HG02763 (cell line): ENCODE measurements around the gene PRMT7.

Experiments used
- ATAC-seq: cut with Tn5 transposase; IDR thresholded peaks from one replicate; pipeline ENCODE4 v1.9.1; 2021; ENCODE audit warnings: mild to moderate bottlenecking, moderate library complexity; ENCODE audit not compliant: unreplicated experiment

The PRMT7 gene, protein sequence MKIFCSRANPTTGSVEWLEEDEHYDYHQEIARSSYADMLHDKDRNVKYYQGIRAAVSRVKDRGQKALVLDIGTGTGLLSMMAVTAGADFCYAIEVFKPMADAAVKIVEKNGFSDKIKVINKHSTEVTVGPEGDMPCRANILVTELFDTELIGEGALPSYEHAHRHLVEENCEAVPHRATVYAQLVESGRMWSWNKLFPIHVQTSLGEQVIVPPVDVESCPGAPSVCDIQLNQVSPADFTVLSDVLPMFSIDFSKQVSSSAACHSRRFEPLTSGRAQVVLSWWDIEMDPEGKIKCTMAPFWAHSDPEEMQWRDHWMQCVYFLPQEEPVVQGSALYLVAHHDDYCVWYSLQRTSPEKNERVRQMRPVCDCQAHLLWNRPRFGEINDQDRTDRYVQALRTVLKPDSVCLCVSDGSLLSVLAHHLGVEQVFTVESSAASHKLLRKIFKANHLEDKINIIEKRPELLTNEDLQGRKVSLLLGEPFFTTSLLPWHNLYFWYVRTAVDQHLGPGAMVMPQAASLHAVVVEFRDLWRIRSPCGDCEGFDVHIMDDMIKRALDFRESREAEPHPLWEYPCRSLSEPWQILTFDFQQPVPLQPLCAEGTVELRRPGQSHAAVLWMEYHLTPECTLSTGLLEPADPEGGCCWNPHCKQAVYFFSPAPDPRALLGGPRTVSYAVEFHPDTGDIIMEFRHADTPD

DNA sequence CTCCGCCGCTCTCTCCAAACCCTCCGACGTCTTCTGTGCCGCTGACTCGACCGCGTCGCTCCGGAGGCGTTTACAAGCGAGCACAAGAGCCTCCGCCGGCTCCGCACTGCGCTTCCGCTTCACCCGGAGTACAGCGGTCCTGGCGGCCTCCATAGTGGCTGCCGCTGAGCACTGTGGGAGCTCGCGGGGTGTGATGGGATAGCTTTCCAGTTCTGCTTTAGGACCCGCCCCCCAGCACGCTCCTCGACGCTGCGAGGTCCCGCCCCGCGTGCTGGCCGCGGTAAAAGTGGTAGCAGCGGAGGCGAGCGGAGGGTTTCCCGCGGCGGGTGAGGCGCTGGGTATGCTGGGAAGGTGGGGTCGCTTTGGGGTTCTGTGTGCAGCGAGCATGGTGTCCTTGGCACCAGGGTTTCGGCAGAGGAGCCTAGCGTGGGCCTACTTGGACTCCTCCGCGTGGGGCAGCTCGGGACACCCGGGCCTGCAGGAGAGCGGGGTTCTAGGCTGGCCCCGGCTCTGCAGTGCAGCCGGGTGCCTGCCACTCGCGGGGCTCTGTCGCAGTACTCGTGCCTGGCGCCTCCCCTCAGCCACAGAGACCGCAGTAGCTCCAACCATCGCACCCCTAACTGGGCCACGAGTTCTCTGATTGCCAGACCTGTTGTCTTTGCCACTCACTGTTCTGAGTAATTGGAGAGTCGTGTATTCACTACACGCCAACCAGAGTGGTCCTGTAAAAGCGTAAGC lies at the start of gene PRMT7, which contains the start of gene SLC7A6OS:
TSS of gene PRMT7 (plus strand) at position 246 of the 738 bp plus-strand sequence. CDS start 4,961 bp downstream, outside the sequence.
TSS of gene SLC7A6OS (minus strand) at position 173 of the 738 bp plus-strand sequence. CDS start at position 153, 20 bp downstream.
- peak; percentile 95 for ATAC-seq

DNA sequence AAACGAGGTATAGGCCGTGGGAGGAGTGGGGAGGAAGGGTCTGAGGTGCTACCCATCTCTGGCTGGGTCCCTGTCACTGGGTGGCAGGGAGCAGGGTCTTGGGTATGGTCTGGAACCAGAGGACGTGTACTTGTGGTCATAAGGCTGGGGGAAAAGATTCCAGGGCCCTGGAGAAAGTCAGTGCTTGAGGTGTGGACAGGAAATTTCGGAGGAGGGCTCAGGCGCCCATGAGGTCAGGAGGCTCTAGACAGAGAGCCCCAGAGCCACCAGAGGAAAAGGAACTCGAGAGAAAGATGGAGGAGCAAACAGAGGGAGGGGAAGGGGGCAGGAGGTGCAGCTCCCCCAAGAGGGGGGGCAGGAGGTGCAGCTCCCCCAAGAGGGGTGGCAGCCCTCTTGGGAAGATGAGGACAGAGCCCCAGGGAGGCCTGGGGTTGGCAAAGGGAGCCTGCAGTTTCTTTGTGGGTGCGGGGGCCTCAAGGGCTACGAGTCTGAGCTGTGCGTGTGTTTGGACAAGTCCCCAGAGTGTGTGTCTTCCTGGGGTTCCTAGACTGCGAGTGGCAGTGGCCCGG lies 47.2 kb upstream of the PRMT7 start:
- peak; percentile 1 for ATAC-seq

DNA sequence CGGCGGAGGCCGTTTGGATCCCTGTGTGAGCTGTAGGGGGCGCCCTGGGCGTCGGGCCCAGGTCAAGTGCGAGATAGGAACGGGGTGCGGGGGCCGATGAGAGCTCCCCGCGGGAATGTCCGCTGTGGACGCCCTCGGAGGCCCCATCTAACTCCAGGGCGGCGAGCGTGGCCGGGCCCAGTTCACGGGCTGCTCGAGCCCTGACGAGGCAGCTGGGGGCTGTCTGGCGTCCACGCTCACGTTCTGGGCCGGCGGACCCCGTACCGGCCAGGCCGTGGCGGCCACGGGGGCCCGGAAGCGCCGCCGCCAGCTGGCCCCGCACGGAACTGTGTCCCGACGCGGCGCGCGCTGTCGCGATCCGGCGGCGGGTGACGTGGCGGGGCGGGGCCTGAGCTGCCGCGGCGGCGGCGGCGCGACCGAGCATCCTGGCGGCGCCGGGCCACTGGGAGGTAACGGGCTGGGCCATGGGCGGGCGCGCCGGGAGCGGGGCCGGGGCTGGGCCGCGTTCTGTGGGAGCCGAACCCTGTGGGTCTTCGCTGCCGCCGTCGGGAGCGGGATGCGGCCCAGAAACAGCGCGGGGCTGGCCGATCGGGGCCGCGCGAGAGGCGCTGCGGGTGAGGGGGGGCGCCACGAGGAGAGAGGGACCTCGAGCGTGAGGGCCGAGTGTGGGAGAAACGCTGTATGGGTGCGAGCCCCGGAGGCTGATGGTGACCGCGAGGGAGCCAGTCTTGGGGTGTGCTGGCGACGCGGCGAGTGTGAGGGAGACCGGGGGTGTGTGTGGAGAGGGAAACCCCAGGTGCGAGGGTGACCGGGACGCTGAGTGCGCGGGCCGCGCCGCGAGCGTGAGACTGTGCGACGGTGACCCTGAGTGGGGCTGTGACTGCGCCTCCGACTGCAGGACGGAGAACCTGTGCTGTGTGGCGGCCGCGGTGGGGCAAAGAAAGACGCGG lies 46.4 kb upstream of the PRMT7 start, which contains the start of gene SLC7A6:
TSS of gene SLC7A6 (plus strand) at position 399 of the 950 bp plus-strand sequence. CDS start 10,201 bp downstream, outside the sequence.
- ATAC-seq: peak; percentile 70

DNA sequence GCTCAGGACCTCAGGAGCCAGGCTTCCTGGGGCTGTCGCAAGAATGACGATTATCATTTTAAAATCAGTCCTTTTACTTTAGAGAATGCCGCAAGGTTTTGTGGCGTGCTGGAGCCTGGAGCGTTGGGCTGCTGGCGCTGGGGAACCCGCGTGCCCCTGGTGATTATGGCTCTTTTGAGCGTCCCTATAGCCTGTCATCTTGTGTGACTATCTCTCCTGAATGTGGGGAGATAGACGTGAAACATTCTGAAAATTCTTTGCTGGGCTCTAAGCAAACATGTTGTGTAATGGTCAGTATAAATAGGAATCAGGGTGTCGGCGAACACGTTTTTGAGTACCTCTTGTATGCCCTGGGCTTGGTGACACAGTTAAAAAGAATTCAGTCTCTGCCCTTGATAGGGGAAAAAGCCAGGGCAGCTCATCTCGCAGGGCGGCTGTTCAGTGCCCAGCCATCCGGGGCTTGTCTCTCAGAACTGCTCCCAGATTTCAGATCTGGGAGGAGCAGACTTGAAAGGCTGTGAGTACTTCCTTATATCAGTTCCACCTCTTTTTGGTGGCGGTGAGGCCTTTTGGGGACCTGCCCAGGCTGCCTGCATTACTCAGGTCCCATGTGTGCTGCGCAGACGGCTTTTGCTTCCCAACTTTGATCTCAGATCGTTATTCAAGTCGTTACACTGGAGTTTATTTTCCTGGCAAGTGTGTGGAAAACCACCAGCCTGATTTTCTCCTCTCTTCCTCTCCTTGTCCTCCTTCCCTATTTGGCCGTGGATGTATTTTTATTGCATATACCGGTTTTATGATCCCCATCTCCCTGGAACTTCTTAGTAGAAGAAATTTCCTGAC lies 45.5 kb upstream of the PRMT7 start:
- no peak for ATAC-seq

DNA sequence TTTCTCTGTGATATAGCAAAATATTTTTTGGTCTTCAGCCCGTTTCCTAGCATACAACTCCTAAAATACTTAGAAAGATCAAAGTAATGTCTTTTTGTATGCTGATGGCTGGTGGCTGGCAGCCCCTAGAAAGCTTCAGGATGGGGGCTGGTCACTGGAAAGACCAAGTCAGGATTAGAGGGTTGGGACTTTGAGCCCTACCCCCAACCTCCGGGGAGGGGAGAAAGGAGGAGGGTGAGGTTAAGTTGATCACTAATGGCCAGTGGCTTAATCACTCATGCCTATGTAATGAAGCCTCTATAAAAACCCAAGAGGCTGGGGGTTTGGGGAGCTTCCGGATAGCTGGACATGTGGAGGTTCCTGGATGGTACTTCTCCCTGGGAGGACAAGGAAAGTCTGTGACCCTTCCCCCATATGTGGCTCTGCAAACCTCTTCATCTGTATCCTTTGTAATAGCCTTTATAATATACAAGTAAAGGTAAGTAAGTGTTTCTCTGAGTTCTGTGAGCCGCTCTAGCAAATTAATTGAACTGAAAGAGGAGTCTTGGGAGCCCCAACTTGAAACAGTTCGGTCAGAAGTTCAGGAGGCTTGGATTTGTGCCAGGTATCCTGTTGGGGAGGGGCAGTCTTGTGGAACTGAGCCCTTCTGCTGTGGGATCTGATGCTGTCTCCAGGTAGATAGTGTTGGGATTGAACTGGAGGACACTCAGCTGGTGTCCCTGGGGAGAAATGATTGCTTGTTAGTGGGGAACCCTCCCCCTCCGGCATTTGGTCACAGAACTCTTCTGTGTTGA lies 43.0 kb upstream of the PRMT7 start:
- no peak for ATAC-seq

DNA sequence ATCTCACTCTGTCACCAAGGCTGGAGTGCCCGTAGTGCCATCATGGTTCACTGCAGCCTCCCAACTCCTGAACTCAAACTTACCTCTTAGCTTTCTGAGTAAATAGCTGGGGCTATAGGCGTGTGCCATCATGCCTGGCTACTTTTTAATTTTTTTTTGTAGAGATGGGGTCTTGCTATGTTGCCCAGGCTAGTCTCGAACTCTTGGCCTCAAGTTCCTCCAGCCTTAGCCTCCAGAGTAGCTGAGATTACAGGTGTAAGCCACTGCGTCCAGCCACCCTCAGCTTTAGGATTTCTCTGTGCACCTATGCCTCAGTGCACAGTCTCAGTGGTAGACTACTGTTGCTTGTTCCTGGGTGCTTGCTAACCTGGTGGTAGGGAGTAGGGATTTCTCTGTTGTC lies 41.0 kb upstream of the PRMT7 start:
- ATAC-seq: no peak

DNA sequence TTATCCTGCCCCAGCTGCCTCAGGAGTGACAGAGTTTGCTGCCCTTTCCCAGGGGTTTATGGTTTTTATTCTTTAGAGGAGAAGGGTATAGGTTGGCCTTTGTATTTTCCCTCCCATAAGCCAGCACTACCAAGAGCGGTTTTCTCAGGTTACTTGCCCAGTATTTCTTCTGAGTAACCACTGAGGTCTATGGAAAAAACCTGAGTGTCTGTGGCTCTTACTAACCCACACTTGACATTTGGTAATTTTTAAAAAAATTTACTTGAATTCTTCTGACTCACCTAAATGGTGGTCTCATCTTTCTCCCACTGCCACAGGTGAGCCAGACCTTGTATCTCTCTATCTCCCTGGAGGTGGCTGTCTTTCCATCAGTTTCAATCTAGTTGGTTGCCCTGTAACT lies 40.5 kb upstream of the PRMT7 start:
- no peak for ATAC-seq

DNA sequence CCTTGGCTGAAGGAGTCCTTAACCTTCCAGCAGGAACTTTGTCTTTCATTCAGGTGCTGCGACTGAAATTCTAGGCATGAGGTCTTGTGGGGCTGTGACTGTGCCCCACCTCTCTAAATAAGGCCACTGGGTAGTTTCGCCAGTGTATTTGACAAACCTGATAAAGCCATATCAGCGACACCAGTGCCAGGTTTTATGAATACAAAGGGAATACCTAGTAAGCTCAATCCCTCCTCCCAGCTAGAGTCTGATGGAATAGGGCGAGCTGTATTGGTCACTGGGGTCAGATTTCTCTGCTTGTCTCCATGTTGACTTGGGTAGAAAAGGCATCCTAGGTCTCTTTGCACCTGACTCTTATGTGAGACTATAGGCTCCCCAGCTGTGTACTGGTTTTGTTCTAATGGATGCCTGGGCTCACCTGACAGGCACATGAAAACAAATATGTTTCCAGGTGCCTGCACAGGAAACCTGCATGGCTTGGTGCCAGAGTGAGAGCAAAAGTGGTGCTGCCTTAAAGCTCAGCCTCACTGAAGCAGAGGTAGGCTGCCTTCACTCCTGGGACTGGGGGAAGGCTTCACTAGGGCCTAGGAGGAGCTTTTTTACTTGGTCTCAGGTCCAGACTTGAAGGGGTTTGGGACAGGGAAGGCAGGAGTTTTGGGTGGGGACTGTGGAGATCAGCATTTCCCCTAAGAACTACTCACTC lies 38.2 kb upstream of the PRMT7 start:
- ATAC-seq: no peak

DNA sequence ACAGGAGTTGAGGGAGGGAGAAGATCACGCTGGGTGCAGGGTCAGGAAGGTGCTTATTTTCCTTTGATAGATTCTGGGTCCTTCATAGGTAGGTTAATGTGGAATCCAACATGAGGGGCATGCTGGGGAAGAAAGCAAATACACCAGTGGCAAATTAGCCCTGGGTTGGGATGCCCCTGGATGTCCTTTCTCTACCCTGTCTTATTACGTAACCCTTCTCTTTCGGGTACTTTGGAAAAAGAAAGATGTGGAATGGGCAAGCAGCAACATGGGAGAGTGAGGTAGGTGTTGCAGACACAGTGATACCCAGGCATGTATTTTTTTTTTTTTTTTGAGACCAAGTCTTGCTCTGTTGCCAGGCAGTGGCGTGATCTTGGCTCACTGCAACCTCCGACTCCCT lies 37.4 kb upstream of the PRMT7 start:
- ATAC-seq: no peak

DNA sequence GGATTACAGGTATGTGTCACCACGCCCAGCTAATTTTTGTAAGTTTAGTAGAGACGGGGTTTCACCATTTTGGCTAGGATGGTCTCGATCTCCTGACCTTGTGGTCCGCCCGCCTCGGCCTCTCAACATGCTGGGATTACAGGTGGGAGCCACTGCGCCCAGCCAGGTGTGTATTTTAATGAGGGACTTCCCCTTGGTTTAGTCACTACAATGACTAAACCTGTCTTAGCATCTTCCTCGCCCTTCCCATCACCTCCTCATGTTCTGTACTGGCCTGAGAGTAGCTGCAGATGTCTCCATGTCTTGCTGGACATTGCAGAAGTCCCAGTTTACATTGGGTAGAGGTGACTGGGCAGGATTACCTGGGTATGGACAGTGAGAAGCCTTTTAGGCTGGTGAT lies 36.9 kb upstream of the PRMT7 start:
- no peak for ATAC-seq

DNA sequence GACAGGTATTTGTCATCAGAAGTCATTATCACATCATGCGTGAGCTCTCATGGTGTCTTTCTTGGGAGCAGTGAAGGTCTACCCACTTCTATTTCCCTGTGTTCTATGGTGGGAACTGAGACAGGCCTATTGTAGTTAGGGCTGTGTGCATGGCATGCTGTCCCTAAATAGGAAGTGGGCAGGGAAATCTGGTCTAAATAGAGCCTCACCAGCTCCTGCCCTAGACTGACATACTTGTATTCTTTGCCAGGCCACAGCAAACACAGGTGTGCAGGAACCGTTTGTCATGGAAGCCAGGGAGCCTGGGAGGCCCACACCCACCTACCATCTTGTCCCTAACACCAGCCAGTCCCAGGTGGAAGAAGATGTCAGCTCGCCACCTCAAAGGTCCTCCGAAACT lies 36.4 kb upstream of the PRMT7 start:
- no peak for ATAC-seq

DNA sequence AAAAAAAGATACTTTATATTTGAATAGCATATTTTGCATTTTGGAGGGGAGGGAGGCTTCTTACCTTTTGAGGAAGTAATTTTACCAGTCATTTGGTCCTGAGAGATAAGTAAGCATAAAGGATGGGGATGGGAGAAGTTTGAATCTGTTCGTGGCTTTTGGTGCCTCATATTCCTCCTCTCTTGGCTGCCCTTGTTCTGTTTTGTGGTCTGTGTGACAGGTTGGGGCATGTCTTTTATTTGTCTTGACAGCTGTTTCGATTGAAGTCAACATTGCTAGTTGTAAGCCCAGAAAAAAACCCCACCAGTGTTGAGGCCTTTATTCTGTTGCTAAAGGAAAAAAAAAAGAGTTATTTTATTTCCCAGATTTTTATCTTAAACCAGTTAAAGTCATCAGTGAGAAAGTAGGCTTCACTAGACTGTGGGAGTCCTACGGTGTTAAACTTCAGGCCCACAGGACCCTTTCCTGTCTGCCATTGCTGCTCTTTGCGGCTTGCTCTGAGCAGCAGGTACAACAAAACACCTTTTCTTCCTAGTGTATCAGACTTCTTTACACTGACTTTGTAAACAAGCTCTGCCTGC lies 35.1 kb upstream of the PRMT7 start:
- peak; percentile 58 for ATAC-seq

DNA sequence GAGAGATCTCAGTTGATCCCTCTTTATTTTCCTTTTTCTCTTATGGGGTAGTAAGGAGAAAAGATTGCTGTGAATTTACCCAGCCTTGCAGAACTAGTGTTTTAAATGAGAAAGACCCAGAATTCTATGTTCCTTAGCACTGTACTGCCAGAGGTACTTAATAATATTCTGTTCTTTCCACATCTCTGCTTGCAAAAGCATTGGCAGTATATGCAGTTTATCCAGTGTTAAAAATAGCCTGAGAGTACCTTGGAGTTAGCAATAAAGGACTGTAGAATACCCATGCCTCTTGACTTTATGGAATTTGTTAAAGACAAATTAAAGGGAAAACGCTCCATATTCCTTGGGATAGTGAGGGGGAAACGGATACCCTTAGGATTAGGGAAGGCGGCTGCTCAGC lies 34.6 kb upstream of the PRMT7 start:
- ATAC-seq: no peak

DNA sequence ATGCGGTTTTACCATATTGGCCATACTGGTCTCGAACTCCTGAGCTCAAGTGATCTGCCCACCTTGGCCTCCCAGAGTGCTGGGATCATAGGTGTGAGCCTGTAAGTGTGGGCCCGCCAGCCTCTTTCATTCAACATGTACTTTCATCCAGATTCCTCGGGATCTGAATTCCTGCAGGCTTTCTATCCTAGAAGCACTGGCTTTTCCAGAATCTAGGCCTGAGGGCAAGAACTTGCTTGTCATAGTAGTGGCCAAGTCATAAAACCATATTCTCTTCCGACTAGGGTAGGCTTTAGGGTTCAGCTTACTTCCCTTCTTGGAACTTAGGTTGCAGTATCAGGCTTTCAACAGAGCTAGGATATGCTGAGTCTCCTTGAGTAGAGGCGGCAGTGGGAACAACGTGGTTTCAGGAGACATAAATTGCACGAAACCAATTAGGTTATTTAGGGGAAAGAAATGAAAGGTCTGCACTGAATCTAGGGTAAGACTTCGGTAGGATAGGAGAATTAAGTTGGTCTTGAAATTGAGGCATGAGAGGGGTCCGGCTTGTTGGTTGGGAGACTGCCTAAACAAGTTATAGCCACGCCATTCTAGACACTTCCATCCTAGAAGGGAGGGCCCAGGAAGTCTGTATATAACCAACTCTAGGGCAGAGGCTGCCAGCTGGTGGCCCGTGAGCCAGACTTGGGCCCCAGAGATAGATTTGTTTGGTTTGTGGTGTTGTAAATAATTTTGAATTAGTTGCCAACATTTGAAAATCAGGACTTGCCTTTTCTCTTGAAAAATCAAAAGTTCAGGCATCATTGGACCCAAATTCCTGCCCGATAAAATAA lies 30.9 kb upstream of the PRMT7 start:
- ATAC-seq: no peak

DNA sequence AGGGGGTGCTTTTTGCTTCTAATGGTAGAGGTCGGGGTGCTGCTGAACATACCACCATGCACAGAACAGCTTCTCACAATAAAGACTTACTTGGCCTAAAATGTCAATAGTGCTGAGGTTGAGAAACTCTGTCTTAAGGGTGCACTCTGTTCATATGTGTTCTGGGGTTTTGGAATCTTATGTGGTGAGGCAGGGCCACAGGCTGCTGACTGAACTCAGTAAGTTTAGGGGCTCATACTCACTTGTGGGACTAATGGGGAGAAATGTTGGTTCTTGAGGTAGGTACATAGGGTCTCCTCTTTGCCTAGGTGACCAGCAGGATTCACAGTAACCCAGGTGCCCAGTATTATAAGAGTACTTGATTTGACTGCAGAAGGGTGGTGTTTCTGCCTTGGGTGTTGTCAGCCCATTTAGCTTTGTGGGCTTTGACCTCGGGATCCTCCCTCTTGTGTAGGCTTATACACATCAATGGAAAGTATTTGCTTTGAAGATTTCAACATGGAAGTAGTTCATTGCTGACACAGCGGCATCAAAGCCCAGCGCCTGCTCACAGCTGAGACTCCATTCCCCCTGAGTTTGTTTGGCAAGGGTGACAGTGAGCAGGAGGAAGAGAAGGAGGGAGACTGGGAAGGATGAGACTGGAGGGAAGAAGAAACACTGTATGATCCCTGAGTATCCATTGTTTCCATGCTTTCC lies 29.3 kb upstream of the PRMT7 start:
- no peak for ATAC-seq

DNA sequence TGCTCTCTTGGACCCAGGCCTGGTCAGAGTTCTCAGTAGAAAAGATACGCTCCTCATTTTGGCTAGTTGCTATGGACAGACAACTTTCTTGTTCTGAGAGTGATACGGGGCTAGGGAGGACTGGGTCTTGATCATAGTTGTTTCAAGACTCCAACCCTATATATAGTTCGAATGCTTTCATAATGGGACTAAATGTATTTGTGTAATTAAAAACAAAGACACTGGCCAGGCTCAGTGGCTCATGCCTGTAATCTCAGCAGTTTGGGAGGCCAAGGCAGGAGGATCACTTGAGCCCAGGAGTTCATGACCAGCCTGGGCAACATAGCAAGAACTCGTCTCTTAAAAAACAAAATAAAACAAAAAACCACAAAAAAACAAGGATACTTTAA lies 28.8 kb upstream of the PRMT7 start:
- ATAC-seq: no peak
